Gastroesophageal sphincter (tissue), 3 donors: ENCODE data around the gene SUGCT.

Experiments
- CTCF ChIP-seq, 4 experiments: fragments of 200-600 bp in 2 of 4; fragments of 450-650 bp in 2 of 4; sonication (generic) in 1 of 4; IDR thresholded peaks; one replicate each; pipeline ENCODE4 v1.5.1; 2017 to 2019; ENCODE audit warnings: antibody characterized with exemption in 4 of 4, mild to moderate bottlenecking in 2 of 4, moderate library complexity in 2 of 4
- POLR2A ChIP-seq, 2 donors: fragments of 450-650 bp; IDR thresholded peaks; one replicate each; pipeline ENCODE4 v1.6.1; 2017; ENCODE audit warnings: antibody characterized with exemption in 2 of 2, mild to moderate bottlenecking in 2 of 2, moderate library complexity in 1 of 2

- no peak for TF ChIP-seq POLR2A (IDR thresholded peaks at IDR 0.05)
- TF ChIP-seq CTCF (IDR thresholded peaks at IDR 0.05) = no peak
Observed at GRCh38 chr7:40584667-40585433, 450.0 kb downstream of the SUGCT start.
